Lung (tissue), 12 donors: ENCODE measurements around the gene HNRNPD. TPM values are rescaled to one million over a fixed set of nuclear protein-coding genes. Genes with fewer than 3 reads are reported as not detected.
"Not testable (repeated sequence)": the region's sequence is repeated elsewhere in the genome, so short reads cannot be mapped to it uniquely, and the experiment has no call there.

ENCODE experiments used
- ATAC-seq: fragments of 200-7000 bp; cut with Tn5 transposase; one replicate; pipeline ENCODE4 v1.9.1; 2020; ENCODE audit warnings: moderate number of reproducible peaks; ENCODE audit not compliant: insufficient read depth, low FRiP score
- DNase-seq, 3 donors: peaks; one replicate each; pipeline ENCODE4 v3.0.0-alpha.2; 2013 to 2017
- H3K27ac ChIP-seq, 2 donors: one replicate each; pipeline ENCODE4 v1.5.1; 2013; ENCODE audit warnings: mild to moderate bottlenecking in 2 of 2, moderate library complexity in 2 of 2, control low read depth in 1 of 2, inconsistent platforms in 1 of 2, low read depth in 1 of 2, low read length in 1 of 2
- H3K27me3 ChIP-seq, 3 donors: one replicate each; pipeline ENCODE4 v1.5.1; 2013; ENCODE audit warnings: low read length in 2 of 3; ENCODE audit not compliant: control insufficient read depth in 3 of 3, insufficient read depth in 3 of 3
- H3K36me3 ChIP-seq, 4 donors: one replicate each; pipeline ENCODE4 v1.5.1; 2013; ENCODE audit warnings: low read length in 4 of 4, mild to moderate bottlenecking in 1 of 4, moderate library complexity in 1 of 4; ENCODE audit not compliant: control insufficient read depth in 4 of 4, insufficient read depth in 4 of 4
- H3K4me1 ChIP-seq, 5 donors: one replicate each; pipeline ENCODE4 v1.5.1; 2013; ENCODE audit warnings: low read length in 5 of 5, mild to moderate bottlenecking in 2 of 5, moderate library complexity in 1 of 5; ENCODE audit not compliant: control insufficient read depth in 5 of 5, insufficient read depth in 5 of 5
- H3K4me3 ChIP-seq: one replicate; pipeline ENCODE4 v1.5.1; 2013; ENCODE audit warnings: mild to moderate bottlenecking, control low read depth, moderate library complexity
- H3K9ac ChIP-seq, 2 donors: one replicate each; pipeline ENCODE4 v1.5.1; 2013; ENCODE audit warnings: low read length in 2 of 2, control low read depth in 1 of 2; ENCODE audit not compliant: insufficient read depth in 1 of 2
- H3K9me3 ChIP-seq, 4 donors: one replicate each; pipeline ENCODE4 v1.5.1; 2013; ENCODE audit warnings: low read length in 3 of 4, mild to moderate bottlenecking in 1 of 4, moderate library complexity in 1 of 4; ENCODE audit not compliant: control insufficient read depth in 4 of 4, insufficient read depth in 3 of 4
- CTCF ChIP-seq: IDR thresholded peaks from 2 replicates; pipeline ENCODE4 v1.5.1; 2012; ENCODE audit warnings: mild to moderate bottlenecking; ENCODE audit errors: control extremely low read depth, extremely low read depth
- WGBS, 2 donors: extraction: QIAGEN DNeasy Blood & Tissue Kit; methylation state at CpG; one replicate each; pipeline ENCODE4 v1.1.7; 2013; 5-methylcytosine and 5-hydroxymethylcytosine counted together
- polyA plus RNA-seq, 2 donors: library from polyadenylated mRNA; stranded (reverse); fragments of 200-250 nt; gene quantifications; one replicate each; pipeline ENCODE4 v1.2.1, GENCODE V29; 2013
- total RNA-seq, 2 donors: library from RNA; depleted of rRNA in 1 of 2; stranded (reverse); fragments of >200 nt in 1 of 2; gene quantifications; one replicate each; pipeline ENCODE4 v1.2.1, GENCODE V29; 2014 to 2021
- donor health status: control.
- donor health status: control.
- donor health status: Bipolar disorder and iron deficiency.
- donor health status: healthy.
- donor health status: DM: yes; HTN: yes; CAD: no.

Gene HNRNPD
- total and polyA plus RNA-seq, 4 donors = 118 to 181 (median 143) TPM

GRCh38 chr4:82372517-82373485 is 990 bp downstream of the HNRNPD start:
- peak; percentile 78 to 86 (median 82) for DNase-seq
- Histone ChIP-seq H3K27ac (peak overlapping the region; percentile 97 to 98), H3K4me3 (peak overlapping the region; percentile 99), H3K9me3 (no peaks in the 10 kb centered on the region), H3K27me3 (no peaks in the 10 kb centered on the region), H3K36me3 (peaks cover 0 to 21% (median 9%) of the 10 kb centered on the region in 4 donors), H3K9ac (peak overlapping the region; percentile 87 to 89), H3K4me1 (peaks cover 1 to 38% (median 5%) of the 10 kb centered on the region in 5 donors)
- WGBS, 2 donors = 0 to 1% methylated on average over 34 to 37 of the region's 37 CpGs
- no peak for TF ChIP-seq CTCF
- ATAC-seq = peak; percentile 48

GRCh38 chr4:82371497-82371896 is 2.3 kb downstream of the HNRNPD start:
- Histone ChIP-seq H3K27me3 (no peaks in the 10 kb centered on the region), H3K9ac (peak overlapping the region in 1 of 2 donors; percentile 89), H3K4me3 (peak overlapping the region; percentile 60), H3K4me1 (peaks cover 4 to 38% (median 7%) of the 10 kb centered on the region in 5 donors), H3K36me3 (peaks cover 0 to 30% (median 12%) of the 10 kb centered on the region in 4 donors), H3K27ac (no peak overlapping the region), H3K9me3 (no peaks in the 10 kb centered on the region)
- no peak for ATAC-seq
- DNase-seq = peak in 2 of 3 donors; percentile 35 to 42
- no peak for TF ChIP-seq CTCF
- 1% methylated on average over 8 of the region's 8 CpGs for WGBS, 2 donors

GRCh38 chr4:82367438-82368097 is 6.2 kb downstream of the HNRNPD start:
- H3K4me1 ChIP-seq = peaks cover 5 to 35% (median 19%) of the 10 kb centered on the region in 5 donors
- no peak overlapping the region for H3K27ac ChIP-seq
- WGBS, 2 donors = 36 to 48% methylated on average over 5 of the region's 5 CpGs
- no peak overlapping the region for H3K9ac ChIP-seq
- no peak for TF ChIP-seq CTCF
- no peaks in the 10 kb centered on the region for H3K27me3 ChIP-seq
- no peak overlapping the region for H3K4me3 ChIP-seq
- no peaks in the 10 kb centered on the region for H3K9me3 ChIP-seq
- ATAC-seq (no peak), DNase-seq (no peak)
- peaks cover 0 to 30% (median 6%) of the 10 kb centered on the region in 4 donors for H3K36me3 ChIP-seq

- H3K9me3 ChIP-seq, H3K9ac ChIP-seq, ATAC-seq, H3K27ac ChIP-seq, H3K4me3 ChIP-seq, H3K27me3 ChIP-seq, DNase-seq: not testable (repeated sequence)
- Histone ChIP-seq H3K4me1 (peaks cover 5 to 35% (median 22%) of the 10 kb centered on the region in 5 donors), H3K36me3 (peaks cover 0 to 30% (median 5%) of the 10 kb centered on the region in 4 donors)
- WGBS, 2 donors = 91 to 93% methylated on average over 11 of the region's 11 CpGs
Observed at GRCh38 chr4:82366431-82366830, 7.4 kb downstream of the HNRNPD start.
